H1 (cell line): ENCODE data around the gene HDAC11. TPM values are rescaled to one million over a fixed set of nuclear protein-coding genes. Genes with fewer than 3 reads are reported as not detected.

ENCODE experiments used
- ASH2L ChIP-seq: fragments of 200-600, 300-600 bp; sonication (generic); IDR thresholded peaks from one replicate; pipeline ENCODE4 v1.7.1; 2017; ENCODE audit warnings: low read length
- CHD1 ChIP-seq: IDR thresholded peaks from 2 replicates; pipeline ENCODE4 v1.6.1; 2012; ENCODE audit warnings: low read depth, low read length, improper control_type of control experiment
- CREB1 ChIP-seq: IDR thresholded peaks from 2 replicates; pipeline ENCODE4 v1.6.1; 2012; ENCODE audit warnings: inconsistent platforms
- EZH2 ChIP-seq: fragments of 200-600 bp; sonication (generic); IDR thresholded peaks from 2 replicates; pipeline ENCODE4 v1.7.1; 2012; ENCODE audit warnings: low read depth, mild to moderate bottlenecking, moderate library complexity, low read length, inconsistent platforms; ENCODE audit not compliant: severe bottlenecking
- SIN3A ChIP-seq, 2 experiments: IDR thresholded peaks in 1 of 2; conservative IDR thresholded peaks in 1 of 2; 2 replicates each; pipeline ENCODE4 v1.6.1; 2011 to 2012; ENCODE audit warnings: low read length in 2 of 2, improper control_type of control experiment in 1 of 2, low read depth in 1 of 2, mild to moderate bottlenecking in 1 of 2
- SUZ12 ChIP-seq: fragments of 200-600 bp; sonication (generic); IDR thresholded peaks from 2 replicates; pipeline ENCODE4 v1.6.1; 2012; ENCODE audit warnings: mild to moderate bottlenecking, inconsistent platforms, low read length, moderate library complexity, mixed read lengths
- TCF12 ChIP-seq: IDR thresholded peaks from 2 replicates; pipeline ENCODE4 v1.6.1; 2011; ENCODE audit warnings: low read depth, mild to moderate bottlenecking, low read length
- polyA plus RNA-seq, 7 experiments: library from polyadenylated mRNA; depleted of rRNA in 3 of 7; stranded (reverse) in 5 of 7; unstranded in 2 of 7; fragments of >200 nt in 5 of 7; fragments of 200-250 nt in 2 of 7; gene quantifications; 1 replicate in 5 of 7; 2 replicates in 1 of 7; 4 replicates in 1 of 7; pipeline versions ENCODE4 v1.2.1 to v1.2.3, GENCODE V29; 2011 to 2013; ENCODE audit warnings: missing spikeins in 2 of 7, mixed read lengths in 2 of 7
- total RNA-seq: library from RNA; stranded (reverse); fragmentation: NEBNext Ultra II Directional; extraction: Animal tissue kit (Norgen Biotek cat#: 25700); gene quantifications from 2 replicates; pipeline ENCODE4 v1.2.1, GENCODE V29; 2021
- TF ChIP-seq, protein P1 (sequence below): fragments of 300-600 bp; sonication (generic); IDR thresholded peaks from 2 replicates; pipeline ENCODE4 v1.7.1; 2012; ENCODE audit warnings: low read length, moderate library complexity, mild to moderate bottlenecking, inconsistent platforms; ENCODE audit not compliant: insufficient replicate concordance

The HDAC11 gene
- total and polyA plus RNA-seq, 2 of the 8 experiments (the other 6 are each of a cell fraction or from before 2014, with no cell fraction given) = 6.8 to 7.4 TPM

DNA sequence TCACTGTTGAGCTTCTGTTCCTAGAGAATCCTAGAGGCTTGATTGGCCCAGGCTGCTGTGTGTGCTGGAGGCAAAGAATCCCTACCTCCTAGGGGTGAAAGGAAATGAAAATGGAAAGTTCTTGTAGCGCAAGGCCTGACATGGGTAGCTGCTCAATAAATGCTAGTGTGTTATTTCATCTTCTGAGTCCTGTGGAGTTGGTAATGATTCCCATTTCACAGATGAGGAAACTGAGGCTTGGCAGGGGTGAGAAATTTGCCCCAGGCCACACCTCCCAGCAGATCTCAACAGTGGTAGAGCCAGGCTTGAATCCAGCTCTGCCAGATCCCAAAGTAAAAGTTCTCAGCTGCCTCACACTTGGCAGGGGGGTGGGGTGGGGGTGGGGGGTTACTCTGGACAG, 26.1 kb downstream of the HDAC11 start (continued):
- TF ChIP-seq, protein P1, sequence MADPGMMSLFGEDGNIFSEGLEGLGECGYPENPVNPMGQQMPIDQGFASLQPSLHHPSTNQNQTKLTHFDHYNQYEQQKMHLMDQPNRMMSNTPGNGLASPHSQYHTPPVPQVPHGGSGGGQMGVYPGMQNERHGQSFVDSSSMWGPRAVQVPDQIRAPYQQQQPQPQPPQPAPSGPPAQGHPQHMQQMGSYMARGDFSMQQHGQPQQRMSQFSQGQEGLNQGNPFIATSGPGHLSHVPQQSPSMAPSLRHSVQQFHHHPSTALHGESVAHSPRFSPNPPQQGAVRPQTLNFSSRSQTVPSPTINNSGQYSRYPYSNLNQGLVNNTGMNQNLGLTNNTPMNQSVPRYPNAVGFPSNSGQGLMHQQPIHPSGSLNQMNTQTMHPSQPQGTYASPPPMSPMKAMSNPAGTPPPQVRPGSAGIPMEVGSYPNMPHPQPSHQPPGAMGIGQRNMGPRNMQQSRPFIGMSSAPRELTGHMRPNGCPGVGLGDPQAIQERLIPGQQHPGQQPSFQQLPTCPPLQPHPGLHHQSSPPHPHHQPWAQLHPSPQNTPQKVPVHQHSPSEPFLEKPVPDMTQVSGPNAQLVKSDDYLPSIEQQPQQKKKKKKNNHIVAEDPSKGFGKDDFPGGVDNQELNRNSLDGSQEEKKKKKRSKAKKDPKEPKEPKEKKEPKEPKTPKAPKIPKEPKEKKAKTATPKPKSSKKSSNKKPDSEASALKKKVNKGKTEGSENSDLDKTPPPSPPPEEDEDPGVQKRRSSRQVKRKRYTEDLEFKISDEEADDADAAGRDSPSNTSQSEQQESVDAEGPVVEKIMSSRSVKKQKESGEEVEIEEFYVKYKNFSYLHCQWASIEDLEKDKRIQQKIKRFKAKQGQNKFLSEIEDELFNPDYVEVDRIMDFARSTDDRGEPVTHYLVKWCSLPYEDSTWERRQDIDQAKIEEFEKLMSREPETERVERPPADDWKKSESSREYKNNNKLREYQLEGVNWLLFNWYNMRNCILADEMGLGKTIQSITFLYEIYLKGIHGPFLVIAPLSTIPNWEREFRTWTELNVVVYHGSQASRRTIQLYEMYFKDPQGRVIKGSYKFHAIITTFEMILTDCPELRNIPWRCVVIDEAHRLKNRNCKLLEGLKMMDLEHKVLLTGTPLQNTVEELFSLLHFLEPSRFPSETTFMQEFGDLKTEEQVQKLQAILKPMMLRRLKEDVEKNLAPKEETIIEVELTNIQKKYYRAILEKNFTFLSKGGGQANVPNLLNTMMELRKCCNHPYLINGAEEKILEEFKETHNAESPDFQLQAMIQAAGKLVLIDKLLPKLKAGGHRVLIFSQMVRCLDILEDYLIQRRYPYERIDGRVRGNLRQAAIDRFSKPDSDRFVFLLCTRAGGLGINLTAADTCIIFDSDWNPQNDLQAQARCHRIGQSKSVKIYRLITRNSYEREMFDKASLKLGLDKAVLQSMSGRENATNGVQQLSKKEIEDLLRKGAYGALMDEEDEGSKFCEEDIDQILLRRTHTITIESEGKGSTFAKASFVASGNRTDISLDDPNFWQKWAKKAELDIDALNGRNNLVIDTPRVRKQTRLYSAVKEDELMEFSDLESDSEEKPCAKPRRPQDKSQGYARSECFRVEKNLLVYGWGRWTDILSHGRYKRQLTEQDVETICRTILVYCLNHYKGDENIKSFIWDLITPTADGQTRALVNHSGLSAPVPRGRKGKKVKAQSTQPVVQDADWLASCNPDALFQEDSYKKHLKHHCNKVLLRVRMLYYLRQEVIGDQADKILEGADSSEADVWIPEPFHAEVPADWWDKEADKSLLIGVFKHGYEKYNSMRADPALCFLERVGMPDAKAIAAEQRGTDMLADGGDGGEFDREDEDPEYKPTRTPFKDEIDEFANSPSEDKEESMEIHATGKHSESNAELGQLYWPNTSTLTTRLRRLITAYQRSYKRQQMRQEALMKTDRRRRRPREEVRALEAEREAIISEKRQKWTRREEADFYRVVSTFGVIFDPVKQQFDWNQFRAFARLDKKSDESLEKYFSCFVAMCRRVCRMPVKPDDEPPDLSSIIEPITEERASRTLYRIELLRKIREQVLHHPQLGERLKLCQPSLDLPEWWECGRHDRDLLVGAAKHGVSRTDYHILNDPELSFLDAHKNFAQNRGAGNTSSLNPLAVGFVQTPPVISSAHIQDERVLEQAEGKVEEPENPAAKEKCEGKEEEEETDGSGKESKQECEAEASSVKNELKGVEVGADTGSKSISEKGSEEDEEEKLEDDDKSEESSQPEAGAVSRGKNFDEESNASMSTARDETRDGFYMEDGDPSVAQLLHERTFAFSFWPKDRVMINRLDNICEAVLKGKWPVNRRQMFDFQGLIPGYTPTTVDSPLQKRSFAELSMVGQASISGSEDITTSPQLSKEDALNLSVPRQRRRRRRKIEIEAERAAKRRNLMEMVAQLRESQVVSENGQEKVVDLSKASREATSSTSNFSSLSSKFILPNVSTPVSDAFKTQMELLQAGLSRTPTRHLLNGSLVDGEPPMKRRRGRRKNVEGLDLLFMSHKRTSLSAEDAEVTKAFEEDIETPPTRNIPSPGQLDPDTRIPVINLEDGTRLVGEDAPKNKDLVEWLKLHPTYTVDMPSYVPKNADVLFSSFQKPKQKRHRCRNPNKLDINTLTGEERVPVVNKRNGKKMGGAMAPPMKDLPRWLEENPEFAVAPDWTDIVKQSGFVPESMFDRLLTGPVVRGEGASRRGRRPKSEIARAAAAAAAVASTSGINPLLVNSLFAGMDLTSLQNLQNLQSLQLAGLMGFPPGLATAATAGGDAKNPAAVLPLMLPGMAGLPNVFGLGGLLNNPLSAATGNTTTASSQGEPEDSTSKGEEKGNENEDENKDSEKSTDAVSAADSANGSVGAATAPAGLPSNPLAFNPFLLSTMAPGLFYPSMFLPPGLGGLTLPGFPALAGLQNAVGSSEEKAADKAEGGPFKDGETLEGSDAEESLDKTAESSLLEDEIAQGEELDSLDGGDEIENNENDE = no peak
- TF ChIP-seq CHD1 (no peak), CREB1 (no peak), SIN3A (conservative IDR thresholded peaks at IDR 0.05 in 1 of 2, IDR thresholded peaks at IDR 0.05 in 1 of 2; ENCODE audit: low read depth in 1 of 2, low read length in 2 of 2) (no peak), TCF12 (no peak), EZH2 (no peak), ASH2L (no peak), SUZ12 (no peak)
